Subcutaneous adipose tissue (tissue), 4 donors: ENCODE data around the gene YLPM1. TPM values are rescaled to one million over a fixed set of nuclear protein-coding genes. Genes with fewer than 3 reads are reported as not detected.

Experiments
- total RNA-seq, 4 donors: library from RNA; depleted of rRNA; stranded (reverse); fragments of >200 nt; gene quantifications; one replicate each; pipeline ENCODE4 v1.1.0, GENCODE V29; 2016
- TF ChIP-seq, protein P1 (sequence below): fragments of 450-650 bp; IDR thresholded peaks from one replicate; pipeline ENCODE4 v1.5.1; 2016; ENCODE audit warnings: low read depth, mild to moderate bottlenecking, control low read depth, antibody characterized with exemption, moderate library complexity

Gene YLPM1
- total RNA-seq, 4 donors from 2014 or later: 44.2 to 61.6 (median 50.6) TPM

DNA sequence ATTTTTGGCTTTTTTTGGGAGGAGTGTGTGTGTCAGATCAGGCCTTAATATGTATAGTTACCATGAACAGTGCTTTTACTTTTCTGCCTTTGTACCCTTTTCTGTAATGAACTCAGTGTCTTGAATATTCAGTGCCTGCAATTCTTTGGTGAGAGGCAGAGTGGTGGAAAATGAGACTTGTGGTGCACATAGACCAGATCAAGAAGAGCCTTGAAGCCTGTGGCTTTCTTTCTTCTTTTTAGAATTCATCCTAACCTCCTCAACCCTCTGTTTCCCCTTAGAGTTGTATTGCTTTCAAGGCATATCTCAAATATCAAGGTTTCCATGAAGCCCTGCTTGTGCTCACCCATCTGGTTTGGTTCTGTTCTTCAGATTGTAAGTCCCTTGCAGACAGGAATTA lies 2.6 kb downstream of the YLPM1 start:
- TF ChIP-seq, protein P1, sequence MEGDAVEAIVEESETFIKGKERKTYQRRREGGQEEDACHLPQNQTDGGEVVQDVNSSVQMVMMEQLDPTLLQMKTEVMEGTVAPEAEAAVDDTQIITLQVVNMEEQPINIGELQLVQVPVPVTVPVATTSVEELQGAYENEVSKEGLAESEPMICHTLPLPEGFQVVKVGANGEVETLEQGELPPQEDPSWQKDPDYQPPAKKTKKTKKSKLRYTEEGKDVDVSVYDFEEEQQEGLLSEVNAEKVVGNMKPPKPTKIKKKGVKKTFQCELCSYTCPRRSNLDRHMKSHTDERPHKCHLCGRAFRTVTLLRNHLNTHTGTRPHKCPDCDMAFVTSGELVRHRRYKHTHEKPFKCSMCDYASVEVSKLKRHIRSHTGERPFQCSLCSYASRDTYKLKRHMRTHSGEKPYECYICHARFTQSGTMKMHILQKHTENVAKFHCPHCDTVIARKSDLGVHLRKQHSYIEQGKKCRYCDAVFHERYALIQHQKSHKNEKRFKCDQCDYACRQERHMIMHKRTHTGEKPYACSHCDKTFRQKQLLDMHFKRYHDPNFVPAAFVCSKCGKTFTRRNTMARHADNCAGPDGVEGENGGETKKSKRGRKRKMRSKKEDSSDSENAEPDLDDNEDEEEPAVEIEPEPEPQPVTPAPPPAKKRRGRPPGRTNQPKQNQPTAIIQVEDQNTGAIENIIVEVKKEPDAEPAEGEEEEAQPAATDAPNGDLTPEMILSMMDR: no peak

DNA sequence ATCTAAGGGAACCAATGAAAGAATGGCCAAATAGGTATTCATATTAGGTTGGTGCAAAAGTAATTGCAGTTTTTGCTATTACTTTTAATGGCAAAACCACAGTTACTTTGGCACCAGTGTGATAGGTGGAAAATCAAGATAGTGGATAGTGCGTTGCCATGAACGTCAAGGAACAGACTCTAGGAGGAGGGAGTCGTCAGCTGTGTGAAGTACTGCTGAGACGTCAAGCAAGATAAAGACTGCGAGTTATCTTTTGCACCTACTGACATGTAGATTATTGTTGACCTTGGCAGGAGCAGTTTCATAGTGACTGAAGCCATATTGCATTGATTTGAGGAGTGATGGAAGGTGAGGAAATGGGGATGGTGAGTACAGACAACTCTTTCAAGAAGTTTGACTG lies 8.3 kb downstream of the YLPM1 start:
- TF ChIP-seq, protein P1: no peak

DNA sequence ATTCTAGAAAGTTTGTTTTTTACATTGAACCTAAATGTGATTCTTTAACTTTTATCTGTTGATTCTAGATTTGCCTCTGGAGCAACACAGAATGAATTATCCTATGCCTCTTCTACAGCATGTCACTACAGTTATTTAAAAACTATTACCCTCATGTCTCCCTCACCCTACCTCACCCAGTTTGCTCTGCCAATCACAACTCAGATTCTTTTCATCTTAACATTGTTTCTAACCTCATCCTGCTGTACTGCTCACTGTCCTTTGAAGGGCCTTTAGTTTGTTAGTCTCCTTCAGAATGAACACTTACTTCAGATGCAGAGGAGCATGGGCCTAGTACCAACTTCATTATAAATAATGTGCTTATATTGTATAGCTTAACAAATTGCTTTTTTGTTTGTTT lies 21.5 kb downstream of the YLPM1 start:
- TF ChIP-seq, protein P1: no peak

DNA sequence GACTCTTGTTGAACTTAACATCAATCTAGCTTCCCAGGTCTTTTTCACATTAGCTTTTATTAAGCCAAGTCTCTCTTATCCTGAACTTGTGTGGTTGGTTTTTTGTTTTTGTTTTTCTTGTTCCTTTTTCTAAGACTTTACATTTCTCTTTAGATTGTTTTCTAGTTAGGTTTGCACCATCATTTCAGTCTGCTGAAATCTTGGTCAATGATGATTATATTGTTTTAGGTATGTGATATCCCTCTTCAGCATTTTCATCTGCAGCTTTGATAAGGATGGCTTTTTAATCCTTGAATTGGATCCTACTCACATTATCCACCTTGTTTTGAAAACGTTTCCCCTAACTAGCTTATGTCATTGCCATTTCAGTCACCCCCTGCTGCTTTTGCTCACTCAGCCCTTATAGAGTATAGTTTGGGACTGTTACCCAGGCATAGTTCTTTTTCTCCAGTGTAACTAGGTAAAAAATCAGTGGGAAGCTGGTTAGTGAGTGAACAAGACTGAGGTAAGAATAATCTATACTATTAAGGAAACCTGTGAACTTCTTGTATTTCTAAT lies 22.0 kb downstream of the YLPM1 start:
- TF ChIP-seq, protein P1: no peak

DNA sequence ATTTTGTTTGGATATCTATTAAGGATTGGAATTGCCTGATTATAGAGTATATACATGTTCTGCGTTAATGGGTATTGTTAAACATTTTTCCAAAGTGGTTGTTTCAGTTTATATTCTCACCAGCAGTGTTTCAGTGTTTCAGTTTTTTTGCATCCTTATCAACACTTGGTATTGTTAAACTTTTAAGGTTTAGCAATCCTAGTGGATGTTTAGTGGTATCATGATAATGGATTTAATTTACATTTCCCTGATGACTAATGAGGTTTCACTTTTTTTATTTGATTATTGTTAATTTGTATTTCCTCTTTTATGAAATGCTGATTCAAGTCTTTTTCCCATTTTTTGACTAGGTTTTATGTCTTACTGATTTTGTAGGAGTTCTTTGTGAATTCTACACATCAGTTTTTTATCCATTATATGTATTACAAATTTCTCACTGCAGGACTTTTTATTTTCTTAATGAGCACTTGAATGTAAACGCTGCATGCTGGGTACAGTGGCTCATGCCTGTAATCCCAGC lies 23.7 kb downstream of the YLPM1 start:
- TF ChIP-seq, protein P1: no peak

DNA sequence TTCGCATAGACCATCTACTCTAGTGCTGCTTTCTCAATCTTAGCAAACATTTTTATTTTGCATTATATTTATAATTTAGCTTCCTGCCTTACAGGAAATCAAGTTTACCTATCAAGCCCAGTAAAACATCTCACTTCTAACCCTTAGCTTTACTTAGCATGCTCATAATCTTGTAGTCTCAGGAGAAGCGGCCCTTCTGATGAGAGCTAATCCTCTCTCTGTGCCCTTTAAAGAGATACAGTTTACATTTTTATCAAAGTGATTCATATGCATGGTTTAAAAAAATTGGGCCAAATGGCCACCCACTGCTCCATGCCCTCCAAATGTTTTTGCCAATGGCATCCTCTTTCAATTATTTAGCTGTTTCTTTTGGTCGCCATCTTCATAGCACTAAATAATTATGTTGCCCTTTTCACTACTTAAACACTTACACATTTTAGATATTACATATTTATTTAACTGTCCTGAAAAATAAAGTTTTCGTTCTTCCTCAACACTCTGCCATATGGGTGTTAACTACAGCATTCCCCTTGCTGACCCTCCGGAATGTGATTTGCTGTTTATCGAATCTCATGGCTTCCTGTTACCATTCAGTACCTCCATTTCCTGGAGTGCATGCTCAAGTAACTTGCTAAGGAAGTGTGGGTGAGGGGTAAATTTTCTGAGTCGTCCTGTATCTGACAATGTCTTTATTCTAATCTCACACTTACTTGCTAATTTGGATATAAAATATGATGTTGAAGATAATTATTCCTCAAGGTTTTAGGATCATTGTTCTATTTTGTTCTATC lies 29.3 kb downstream of the YLPM1 start:
- TF ChIP-seq, protein P1: no peak

DNA sequence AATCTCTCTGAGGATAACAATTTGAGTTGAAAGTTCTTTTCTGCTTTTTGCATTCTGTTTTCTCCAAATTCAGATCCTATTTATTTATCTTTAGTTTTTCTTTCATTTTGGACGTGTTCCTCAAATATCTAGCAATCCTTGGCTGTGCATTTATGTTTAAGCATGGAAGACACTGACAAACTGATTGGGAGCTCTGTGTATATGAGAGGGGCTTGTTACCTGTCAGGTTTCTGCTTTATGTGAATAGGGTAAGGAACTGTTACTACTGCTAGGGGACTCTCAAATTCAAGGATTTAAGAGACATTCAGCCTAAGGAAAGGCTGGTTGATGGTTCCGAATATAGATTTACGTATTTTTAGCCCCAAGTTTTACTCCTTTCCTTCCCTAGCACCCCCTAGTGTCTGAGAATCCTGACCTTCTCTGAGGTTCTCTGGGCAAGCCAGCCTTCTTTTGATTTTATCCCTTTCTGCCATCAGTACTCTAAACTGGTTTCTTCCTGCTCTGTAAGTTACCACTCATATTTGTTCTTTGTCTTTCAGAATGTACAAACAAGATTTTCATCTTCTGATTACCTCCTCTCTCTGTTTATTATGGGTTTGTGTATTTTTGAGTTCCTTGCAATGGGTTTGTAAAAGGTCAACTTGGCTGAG lies 30.5 kb downstream of the YLPM1 start:
- TF ChIP-seq, protein P1: no peak
